Tibial nerve (tissue), 3 donors: ENCODE measurements around the gene TSC1.

Experiments used
- POLR2A ChIP-seq, 2 donors: fragments of 450-650 bp; IDR thresholded peaks; one replicate each; pipeline ENCODE4 v1.6.1; 2017; ENCODE audit warnings: antibody characterized with exemption in 2 of 2, mild to moderate bottlenecking in 2 of 2, moderate library complexity in 2 of 2
- TF ChIP-seq, protein P1 (sequence below), 5 experiments: fragments of 200-600 bp in 3 of 5; fragments of 450-650 bp in 2 of 5; sonication (generic) in 3 of 5; IDR thresholded peaks; one replicate each; pipeline ENCODE4 v1.5.1; 2016 to 2019; ENCODE audit warnings: antibody characterized with exemption in 5 of 5, mild to moderate bottlenecking in 3 of 5, moderate library complexity in 2 of 5

DNA sequence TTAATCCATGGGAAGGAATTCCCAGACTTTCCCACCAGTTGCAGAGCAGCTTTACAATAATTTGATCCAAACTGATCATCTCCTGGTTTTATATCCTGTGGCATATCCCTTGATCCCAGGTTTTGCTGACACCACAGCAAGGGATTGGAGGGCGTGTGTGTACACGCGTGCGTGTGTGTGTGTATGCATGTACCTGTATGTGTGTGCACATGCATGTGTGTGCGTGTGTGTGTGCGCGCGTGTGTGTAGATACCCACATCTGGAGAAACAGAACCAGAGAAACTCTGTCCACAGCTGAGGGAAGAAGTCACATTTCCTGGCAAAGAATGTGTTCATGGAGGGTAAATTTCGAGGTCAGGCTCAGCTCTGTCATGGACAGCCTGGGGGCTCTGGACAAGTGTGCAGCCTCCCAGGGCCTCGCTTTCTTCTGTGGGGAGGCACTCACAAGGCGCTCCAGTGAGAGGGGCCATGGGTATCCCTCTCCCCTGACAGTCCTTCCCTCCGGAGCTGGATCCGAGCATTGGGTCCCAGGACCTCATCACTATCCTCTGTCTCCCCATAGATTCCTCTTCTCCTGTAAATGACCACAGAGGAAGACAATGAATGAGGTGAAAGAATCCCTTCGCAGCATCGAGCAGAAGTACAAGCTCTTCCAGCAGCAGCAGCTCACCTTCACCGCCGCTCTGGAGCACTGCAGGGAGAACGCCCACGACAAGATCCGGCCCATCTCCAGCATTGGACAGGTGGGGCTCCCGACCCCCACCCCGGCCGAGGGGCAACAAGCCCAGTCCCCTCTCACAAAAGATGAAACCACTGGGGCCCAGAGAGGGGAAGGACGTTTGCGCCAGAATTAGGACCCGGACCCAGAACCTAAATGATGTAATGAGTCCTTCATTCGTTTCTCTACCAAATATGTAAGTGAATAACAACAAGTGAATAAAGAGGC, 60.8 kb downstream of the TSC1 start:
- TF ChIP-seq, protein P1, sequence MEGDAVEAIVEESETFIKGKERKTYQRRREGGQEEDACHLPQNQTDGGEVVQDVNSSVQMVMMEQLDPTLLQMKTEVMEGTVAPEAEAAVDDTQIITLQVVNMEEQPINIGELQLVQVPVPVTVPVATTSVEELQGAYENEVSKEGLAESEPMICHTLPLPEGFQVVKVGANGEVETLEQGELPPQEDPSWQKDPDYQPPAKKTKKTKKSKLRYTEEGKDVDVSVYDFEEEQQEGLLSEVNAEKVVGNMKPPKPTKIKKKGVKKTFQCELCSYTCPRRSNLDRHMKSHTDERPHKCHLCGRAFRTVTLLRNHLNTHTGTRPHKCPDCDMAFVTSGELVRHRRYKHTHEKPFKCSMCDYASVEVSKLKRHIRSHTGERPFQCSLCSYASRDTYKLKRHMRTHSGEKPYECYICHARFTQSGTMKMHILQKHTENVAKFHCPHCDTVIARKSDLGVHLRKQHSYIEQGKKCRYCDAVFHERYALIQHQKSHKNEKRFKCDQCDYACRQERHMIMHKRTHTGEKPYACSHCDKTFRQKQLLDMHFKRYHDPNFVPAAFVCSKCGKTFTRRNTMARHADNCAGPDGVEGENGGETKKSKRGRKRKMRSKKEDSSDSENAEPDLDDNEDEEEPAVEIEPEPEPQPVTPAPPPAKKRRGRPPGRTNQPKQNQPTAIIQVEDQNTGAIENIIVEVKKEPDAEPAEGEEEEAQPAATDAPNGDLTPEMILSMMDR (IDR thresholded peaks at IDR 0.05), result no peak
- no peak for TF ChIP-seq POLR2A (IDR thresholded peaks at IDR 0.05)
